Muscle layer of duodenum (tissue), 2 donors: ENCODE measurements around the gene GCHFR.

Source experiments
- H3K27ac ChIP-seq: one replicate; pipeline ENCODE4 v1.7.0; 2013; ENCODE audit warnings: mild to moderate bottlenecking, low read length
- H3K27me3 ChIP-seq: one replicate; pipeline ENCODE4 v1.7.0; 2013; ENCODE audit warnings: low read depth, mild to moderate bottlenecking, control low read depth, low read length
- H3K36me3 ChIP-seq, 2 donors: one replicate each; pipeline ENCODE4 v1.7.0; 2013; ENCODE audit warnings: low read length in 2 of 2, control low read depth in 1 of 2, mild to moderate bottlenecking in 1 of 2; ENCODE audit not compliant: insufficient read depth in 2 of 2, control insufficient read depth in 1 of 2
- H3K4me1 ChIP-seq, 2 donors: one replicate each; pipeline ENCODE4 v1.7.0; 2013; ENCODE audit warnings: low read length in 2 of 2, mild to moderate bottlenecking in 2 of 2, control low read depth in 1 of 2, moderate library complexity in 1 of 2; ENCODE audit not compliant: insufficient read depth in 2 of 2, control insufficient read depth in 1 of 2
- H3K4me3 ChIP-seq, 2 donors: one replicate each; pipeline ENCODE4 v1.7.0; 2013; ENCODE audit warnings: low read length in 2 of 2, low read depth in 1 of 2, mild to moderate bottlenecking in 1 of 2
- H3K9me3 ChIP-seq, 2 donors: one replicate each; pipeline ENCODE4 v1.7.0; 2013; ENCODE audit warnings: low read length in 2 of 2, control low read depth in 1 of 2, mild to moderate bottlenecking in 1 of 2; ENCODE audit not compliant: control insufficient read depth in 1 of 2
- donor health status: healthy.

GCHFR gene

GRCh38 chr15:40785164-40785563 lies 21.3 kb downstream of the GCHFR start:
- Histone ChIP-seq H3K27ac (no peak overlapping the region), H3K27me3 (no peaks in the 10 kb centered on the region), H3K4me1 (peaks cover 6 to 10% of the 10 kb centered on the region in 2 donors), H3K4me3 (no peak overlapping the region), H3K9me3 (no peaks in the 10 kb centered on the region), H3K36me3 (no peaks in the 10 kb centered on the region)

- H3K36me3 ChIP-seq = peaks cover 0 to 3% of the 10 kb centered on the region in 2 donors
- H3K27me3 ChIP-seq = no peaks in the 10 kb centered on the region
- H3K9me3 ChIP-seq = no peaks in the 10 kb centered on the region
- H3K4me1 ChIP-seq = peaks cover 6 to 10% of the 10 kb centered on the region in 2 donors
- no peak overlapping the region for H3K27ac ChIP-seq
- no peak overlapping the region for H3K4me3 ChIP-seq
Observed at GRCh38 chr15:40785814-40786213, 21.9 kb downstream of the GCHFR start.

DNA sequence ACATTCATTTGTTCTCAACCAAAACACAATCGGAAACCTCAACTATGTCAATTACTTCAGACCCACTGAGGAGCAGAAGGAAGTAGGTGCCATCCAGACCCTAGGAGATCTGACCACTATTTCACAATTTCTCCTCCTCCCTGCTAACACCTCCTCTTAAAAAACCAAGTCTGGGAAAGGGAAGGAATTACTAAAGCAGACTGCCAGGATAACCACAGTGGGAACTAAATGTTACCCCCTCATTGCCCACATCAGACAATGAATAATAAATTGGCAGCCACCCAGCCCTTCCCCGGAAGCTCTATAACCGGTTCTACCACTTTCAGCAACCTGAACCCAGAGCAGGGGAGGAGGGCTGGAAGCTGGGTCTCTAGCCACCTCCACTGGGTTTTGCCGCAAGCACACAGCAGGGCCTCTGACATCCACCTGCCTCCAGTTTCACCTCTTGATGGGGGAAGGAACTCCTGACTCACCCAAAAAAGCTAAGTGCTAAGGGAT lies 23.5 kb downstream of the GCHFR start:
- no peak overlapping the region for H3K4me3 ChIP-seq
- peaks cover 6 to 10% of the 10 kb centered on the region in 2 donors for H3K4me1 ChIP-seq

GRCh38 chr15:40787991-40788390 lies 24.1 kb downstream of the GCHFR start:
- peak overlapping the region; percentile 43 for H3K27ac ChIP-seq

More for the DNA sequence above, 23.5 kb downstream of the GCHFR start:
- peaks cover 0 to 4% of the 10 kb centered on the region in 2 donors for H3K36me3 ChIP-seq
- H3K9me3 ChIP-seq = no peaks in the 10 kb centered on the region
- H3K27ac ChIP-seq = peak overlapping the region; percentile 43
- H3K27me3 ChIP-seq = no peaks in the 10 kb centered on the region

DNA sequence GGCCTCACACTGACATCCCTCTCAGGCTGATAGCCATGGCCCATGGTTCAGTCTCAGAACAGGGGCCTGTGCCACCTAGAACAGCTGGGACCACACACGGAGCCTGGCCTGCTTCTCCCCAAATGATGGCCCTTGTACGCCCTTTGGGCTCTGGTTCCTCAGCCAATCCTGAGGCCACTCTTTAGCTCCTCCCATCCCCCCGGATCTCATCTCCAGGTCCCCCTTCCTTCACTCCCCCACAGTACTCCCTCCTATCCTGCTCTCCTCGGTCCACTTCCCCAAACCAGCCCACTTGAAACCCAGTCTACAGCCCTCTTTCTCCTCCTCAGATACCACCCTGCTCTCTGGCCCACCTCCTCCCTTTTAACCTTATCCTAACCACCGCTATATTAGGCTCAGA lies 25.3 kb downstream of the GCHFR start:
- Histone ChIP-seq H3K27me3 (no peaks in the 10 kb centered on the region), H3K9me3 (no peaks in the 10 kb centered on the region), H3K36me3 (peaks cover 0 to 6% of the 10 kb centered on the region in 2 donors), H3K4me1 (peaks cover 6 to 10% of the 10 kb centered on the region in 2 donors), H3K4me3 (no peak overlapping the region), H3K27ac (no peak overlapping the region)

More at GRCh38 chr15:40787991-40788390, 24.1 kb downstream of the GCHFR start:
- Histone ChIP-seq H3K4me1 (peaks cover 6 to 10% of the 10 kb centered on the region in 2 donors), H3K4me3 (no peak overlapping the region), H3K27me3 (no peaks in the 10 kb centered on the region), H3K36me3 (peaks cover 0 to 6% of the 10 kb centered on the region in 2 donors), H3K9me3 (no peaks in the 10 kb centered on the region)

GRCh38 chr15:40789999-40790398 lies 26.1 kb downstream of the GCHFR start:
- Histone ChIP-seq H3K27me3 (no peaks in the 10 kb centered on the region), H3K27ac (no peak overlapping the region), H3K4me3 (no peak overlapping the region), H3K9me3 (no peaks in the 10 kb centered on the region), H3K4me1 (peaks cover 6 to 10% of the 10 kb centered on the region in 2 donors), H3K36me3 (peaks cover 0 to 6% of the 10 kb centered on the region in 2 donors)

DNA sequence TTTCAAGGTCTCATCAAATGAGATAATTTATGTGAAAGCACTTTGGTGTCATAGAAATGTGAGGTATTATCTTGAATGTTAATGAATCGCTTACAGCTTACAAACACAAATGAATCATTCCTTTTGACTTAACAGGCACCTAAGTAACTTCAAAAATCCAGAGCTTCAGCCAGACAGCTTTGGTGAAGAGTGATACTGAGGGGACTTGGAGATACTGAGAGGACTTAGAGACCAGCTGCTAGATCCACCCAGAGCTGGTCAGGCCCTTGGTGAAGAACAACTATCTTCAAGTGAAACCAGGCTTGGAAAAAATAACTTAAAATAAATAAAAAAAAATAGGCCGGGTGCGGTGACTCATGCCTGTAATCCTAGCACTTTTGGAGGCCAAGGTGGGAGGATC lies 26.9 kb downstream of the GCHFR start:
- Histone ChIP-seq H3K27ac (no peak overlapping the region), H3K9me3 (no peaks in the 10 kb centered on the region), H3K27me3 (no peaks in the 10 kb centered on the region), H3K4me1 (peaks cover 6 to 10% of the 10 kb centered on the region in 2 donors), H3K36me3 (peaks cover 0 to 6% of the 10 kb centered on the region in 2 donors), H3K4me3 (no peak overlapping the region)

- no peak overlapping the region for H3K4me3 ChIP-seq
- H3K36me3 ChIP-seq = peaks cover 0 to 6% of the 10 kb centered on the region in 2 donors
- H3K4me1 ChIP-seq = peaks cover 1 to 8% of the 10 kb centered on the region in 2 donors
- no peak overlapping the region for H3K27ac ChIP-seq
- no peaks in the 10 kb centered on the region for H3K9me3 ChIP-seq
- H3K27me3 ChIP-seq = no peaks in the 10 kb centered on the region
Observed at GRCh38 chr15:40792394-40792793, 28.5 kb downstream of the GCHFR start.

DNA sequence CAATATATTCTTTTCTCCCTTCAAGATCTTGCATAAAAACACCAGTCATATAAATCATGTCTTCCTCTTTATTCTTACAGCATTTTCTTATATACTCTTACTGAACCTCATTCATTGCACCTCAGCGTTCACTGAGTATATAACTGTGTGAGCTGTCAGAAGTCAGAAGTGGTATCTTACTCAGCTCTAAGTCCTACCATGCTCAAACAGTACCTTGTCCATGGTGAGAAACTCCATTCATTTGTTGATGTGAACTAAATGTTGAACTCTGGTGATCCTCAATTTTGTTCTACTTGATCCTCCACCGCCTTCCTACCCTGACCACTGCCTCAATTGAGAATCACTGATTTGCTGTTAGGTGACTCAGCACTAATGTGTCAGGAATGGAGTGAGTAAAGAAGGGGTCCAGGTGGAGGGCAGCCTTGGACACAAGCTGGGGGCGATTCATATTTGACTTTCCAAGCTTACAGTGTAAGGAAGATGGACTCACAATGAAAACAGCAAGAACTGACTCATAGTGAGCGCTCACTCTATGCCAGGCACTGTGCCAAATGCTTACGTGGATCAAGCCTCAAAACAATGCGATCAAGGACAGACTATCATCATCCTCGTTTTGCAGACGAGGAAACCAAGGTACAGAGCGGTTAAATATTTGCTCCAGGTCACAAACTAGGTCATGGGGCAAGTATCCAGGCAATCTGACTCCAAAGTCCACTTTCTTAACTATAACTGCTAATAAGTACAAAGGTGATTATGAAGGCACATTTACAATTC lies 29.5 kb downstream of the GCHFR start:
- Histone ChIP-seq H3K4me3 (no peak overlapping the region), H3K9me3 (no peaks in the 10 kb centered on the region), H3K36me3 (peaks cover 0 to 6% of the 10 kb centered on the region in 2 donors), H3K27me3 (no peaks in the 10 kb centered on the region), H3K27ac (peak overlapping the region; percentile 39), H3K4me1 (no peaks in the 10 kb centered on the region)

- no peak overlapping the region for H3K4me3 ChIP-seq
- no peaks in the 10 kb centered on the region for H3K27me3 ChIP-seq
- H3K27ac ChIP-seq = no peak overlapping the region
Observed at GRCh38 chr15:40796041-40796440, 32.2 kb downstream of the GCHFR start.

GRCh38 chr15:40796512-40796911 lies 32.6 kb downstream of the GCHFR start:
- Histone ChIP-seq H3K4me1 (no peaks in the 10 kb centered on the region), H3K9me3 (no peaks in the 10 kb centered on the region), H3K27ac (no peak overlapping the region), H3K4me3 (no peak overlapping the region), H3K27me3 (no peaks in the 10 kb centered on the region), H3K36me3 (peaks cover 3 to 11% of the 10 kb centered on the region in 2 donors)

More at GRCh38 chr15:40796041-40796440, 32.2 kb downstream of the GCHFR start:
- Histone ChIP-seq H3K4me1 (no peaks in the 10 kb centered on the region), H3K9me3 (no peaks in the 10 kb centered on the region), H3K36me3 (peaks cover 2 to 8% of the 10 kb centered on the region in 2 donors)
